ENCODE data around the gene PDE4B. TPM values are rescaled to one million over a fixed set of nuclear protein-coding genes. Genes with fewer than 3 reads are reported as not detected.

PDE4B gene
- total and polyA plus RNA-seq, 9 of the 15 experiments (the other 6 are each of a cell fraction or from before 2014, with no cell fraction given): 0.09 TPM; not detected in 8

DNA sequence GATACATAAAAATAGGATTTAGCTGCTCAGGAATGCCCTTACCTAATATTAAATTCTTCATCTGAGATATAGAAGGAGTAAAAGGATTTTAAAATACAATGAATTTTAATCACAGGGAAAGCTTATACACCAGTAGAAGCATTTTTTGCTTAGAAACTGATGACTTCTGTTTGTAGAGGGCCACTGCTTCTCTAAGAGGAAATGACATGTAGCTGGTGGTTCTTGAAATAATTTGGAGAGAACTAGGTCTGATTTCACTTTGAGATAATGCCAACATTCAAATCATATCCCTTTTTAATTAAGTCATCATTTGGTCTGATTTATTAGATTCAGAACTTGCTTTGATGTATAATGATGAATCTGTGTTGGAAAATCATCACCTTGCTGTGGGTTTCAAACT is 574.7 kb downstream of the PDE4B start (continued):
- TF ChIP-seq, protein P1, sequence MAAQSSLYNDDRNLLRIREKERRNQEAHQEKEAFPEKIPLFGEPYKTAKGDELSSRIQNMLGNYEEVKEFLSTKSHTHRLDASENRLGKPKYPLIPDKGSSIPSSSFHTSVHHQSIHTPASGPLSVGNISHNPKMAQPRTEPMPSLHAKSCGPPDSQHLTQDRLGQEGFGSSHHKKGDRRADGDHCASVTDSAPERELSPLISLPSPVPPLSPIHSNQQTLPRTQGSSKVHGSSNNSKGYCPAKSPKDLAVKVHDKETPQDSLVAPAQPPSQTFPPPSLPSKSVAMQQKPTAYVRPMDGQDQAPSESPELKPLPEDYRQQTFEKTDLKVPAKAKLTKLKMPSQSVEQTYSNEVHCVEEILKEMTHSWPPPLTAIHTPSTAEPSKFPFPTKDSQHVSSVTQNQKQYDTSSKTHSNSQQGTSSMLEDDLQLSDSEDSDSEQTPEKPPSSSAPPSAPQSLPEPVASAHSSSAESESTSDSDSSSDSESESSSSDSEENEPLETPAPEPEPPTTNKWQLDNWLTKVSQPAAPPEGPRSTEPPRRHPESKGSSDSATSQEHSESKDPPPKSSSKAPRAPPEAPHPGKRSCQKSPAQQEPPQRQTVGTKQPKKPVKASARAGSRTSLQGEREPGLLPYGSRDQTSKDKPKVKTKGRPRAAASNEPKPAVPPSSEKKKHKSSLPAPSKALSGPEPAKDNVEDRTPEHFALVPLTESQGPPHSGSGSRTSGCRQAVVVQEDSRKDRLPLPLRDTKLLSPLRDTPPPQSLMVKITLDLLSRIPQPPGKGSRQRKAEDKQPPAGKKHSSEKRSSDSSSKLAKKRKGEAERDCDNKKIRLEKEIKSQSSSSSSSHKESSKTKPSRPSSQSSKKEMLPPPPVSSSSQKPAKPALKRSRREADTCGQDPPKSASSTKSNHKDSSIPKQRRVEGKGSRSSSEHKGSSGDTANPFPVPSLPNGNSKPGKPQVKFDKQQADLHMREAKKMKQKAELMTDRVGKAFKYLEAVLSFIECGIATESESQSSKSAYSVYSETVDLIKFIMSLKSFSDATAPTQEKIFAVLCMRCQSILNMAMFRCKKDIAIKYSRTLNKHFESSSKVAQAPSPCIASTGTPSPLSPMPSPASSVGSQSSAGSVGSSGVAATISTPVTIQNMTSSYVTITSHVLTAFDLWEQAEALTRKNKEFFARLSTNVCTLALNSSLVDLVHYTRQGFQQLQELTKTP (IDR thresholded peaks at IDR 0.05; ENCODE audit: low read depth in 1 of 2, partially characterized antibody in 2 of 2): no peak
- TF ChIP-seq CCNT2 (IDR thresholded peaks at IDR 0.05; ENCODE audit: borderline replicate concordance, extremely low read depth, insufficient read length, low read depth, low read length): no peak
- TF ChIP-seq, protein P2, sequence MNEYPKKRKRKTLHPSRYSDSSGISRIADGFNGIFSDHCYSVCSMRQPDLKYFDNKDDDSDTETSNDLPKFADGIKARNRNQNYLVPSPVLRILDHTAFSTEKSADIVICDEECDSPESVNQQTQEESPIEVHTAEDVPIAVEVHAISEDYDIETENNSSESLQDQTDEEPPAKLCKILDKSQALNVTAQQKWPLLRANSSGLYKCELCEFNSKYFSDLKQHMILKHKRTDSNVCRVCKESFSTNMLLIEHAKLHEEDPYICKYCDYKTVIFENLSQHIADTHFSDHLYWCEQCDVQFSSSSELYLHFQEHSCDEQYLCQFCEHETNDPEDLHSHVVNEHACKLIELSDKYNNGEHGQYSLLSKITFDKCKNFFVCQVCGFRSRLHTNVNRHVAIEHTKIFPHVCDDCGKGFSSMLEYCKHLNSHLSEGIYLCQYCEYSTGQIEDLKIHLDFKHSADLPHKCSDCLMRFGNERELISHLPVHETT (CRISPR knock-in tag; conservative IDR thresholded peaks at IDR 0.05 in 1 of 2, IDR thresholded peaks at IDR 0.05 in 1 of 2): no peak

DNA sequence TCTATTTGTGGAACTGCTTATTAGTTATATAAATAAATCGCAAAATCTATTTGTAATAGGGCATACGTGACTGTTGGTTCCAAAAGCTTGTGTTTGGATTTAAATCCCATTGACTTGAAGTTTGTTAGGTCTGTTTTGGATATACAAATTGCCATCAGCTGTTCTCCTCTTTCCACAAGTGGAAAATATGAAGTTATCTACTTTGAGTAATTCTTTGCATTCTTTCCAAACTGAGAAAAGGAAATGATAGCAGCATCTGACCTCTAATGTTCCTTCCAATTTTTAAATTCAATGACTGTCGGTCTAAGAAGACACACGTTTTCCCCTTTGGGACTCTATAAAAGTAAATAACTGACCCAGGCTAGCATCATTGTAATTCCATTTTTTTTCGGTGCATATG is 575.6 kb downstream of the PDE4B start:
- no peaks in the 10 kb centered on the region for H3K9me3 ChIP-seq (replicated peaks; ENCODE audit: control insufficient read depth, insufficient read depth, low read depth, low read length)
- H3K4me3 ChIP-seq: no peak overlapping the region
- no peak overlapping the region for H3K4me2 ChIP-seq (ENCODE audit: insufficient read depth, low read length)
- H2AFZ ChIP-seq (ENCODE audit: low read depth, low read length): no peak overlapping the region
- no TSS peak for BruUV-seq (replicated peaks)
- in situ Hi-C loops (cut with MboI) (no loop called here), intact Hi-C loops (cut with micrococcal nuclease) (no loop called here)
- FAIRE-seq (no peak), ATAC-seq (no peak), DNase-seq (ENCODE audit: extremely low read depth in 1 of 4, low spot score in 3 of 4) (no peak)
- POLR2A ChIA-PET: no interaction called here
- WGBS (ENCODE audit: insufficient coverage, low coverage, missing lambda C conversion rate): under 1% methylated on average over 5 of the region's 5 CpGs
- H3K79me2 ChIP-seq (ENCODE audit: control insufficient read depth, insufficient read depth, low read length): no peaks in the 10 kb centered on the region
- peaks cover 0 to 2% of the 10 kb centered on the region in 2 experiments; a peak in 1 of 5 replicates for H3K27me3 ChIP-seq (ENCODE audit: control insufficient read depth in 2 of 2, insufficient read depth in 2 of 2, low read length in 2 of 2)
- H3K4me1 ChIP-seq (replicated peaks in 1 of 2; ENCODE audit: control insufficient read depth in 2 of 2, insufficient read depth in 2 of 2, low read length in 2 of 2): no peaks in the 10 kb centered on the region
- no peak overlapping the region for H3K9ac ChIP-seq (ENCODE audit: insufficient read depth in 1 of 2, low read depth in 2 of 2, low read length in 2 of 2)
- H4K20me1 ChIP-seq (replicated peaks; ENCODE audit: control insufficient read depth, insufficient read depth, low read length): no peaks in the 10 kb centered on the region
- H3K9me1 ChIP-seq (ENCODE audit: control insufficient read depth, insufficient read depth, low read length): no peaks in the 10 kb centered on the region
- CTCF ChIA-PET (ENCODE audit: low intra/inter-chr PET ratio): no interaction called here
- no peak overlapping the region for H3K27ac ChIP-seq (ENCODE audit: extremely low read depth, low read depth, low read length)
- no peaks in the 10 kb centered on the region for H3K36me3 ChIP-seq (ENCODE audit: control insufficient read depth, insufficient read depth, low read length)
- TF ChIP-seq EZH2 (IDR thresholded peaks at IDR 0.05; ENCODE audit: borderline replicate concordance, low read depth, low read length) (no peak), HNRNPH1 (optimal IDR thresholded peaks at IDR 0.05; ENCODE audit: low read depth, low read length) (no peak)
- TF ChIP-seq, protein P3, sequence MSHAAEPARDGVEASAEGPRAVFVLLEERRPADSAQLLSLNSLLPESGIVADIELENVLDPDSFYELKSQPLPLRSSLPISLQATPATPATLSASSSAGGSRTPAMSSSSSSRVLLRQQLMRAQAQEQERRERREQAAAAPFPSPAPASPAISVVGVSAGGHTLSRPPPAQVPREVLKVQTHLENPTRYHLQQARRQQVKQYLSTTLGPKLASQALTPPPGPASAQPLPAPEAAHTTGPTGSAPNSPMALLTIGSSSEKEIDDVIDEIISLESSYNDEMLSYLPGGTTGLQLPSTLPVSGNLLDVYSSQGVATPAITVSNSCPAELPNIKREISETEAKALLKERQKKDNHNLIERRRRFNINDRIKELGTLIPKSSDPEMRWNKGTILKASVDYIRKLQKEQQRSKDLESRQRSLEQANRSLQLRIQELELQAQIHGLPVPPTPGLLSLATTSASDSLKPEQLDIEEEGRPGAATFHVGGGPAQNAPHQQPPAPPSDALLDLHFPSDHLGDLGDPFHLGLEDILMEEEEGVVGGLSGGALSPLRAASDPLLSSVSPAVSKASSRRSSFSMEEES (CRISPR knock-in tag; IDR thresholded peaks at IDR 0.05): no peak
